GM21360 (cell line): Measurements from ENCODE around the gene ZNF668.
"Not testable (repeated sequence)": the region's sequence is repeated elsewhere in the genome, so short reads cannot be mapped to it uniquely, and the experiment has no call there.

ENCODE experiments used
- ATAC-seq: cut with Tn5 transposase; IDR thresholded peaks from one replicate; pipeline ENCODE4 v1.9.1; 2021; ENCODE audit warnings: mild to moderate bottlenecking, moderate library complexity; ENCODE audit not compliant: unreplicated experiment

Gene ZNF668

DNA sequence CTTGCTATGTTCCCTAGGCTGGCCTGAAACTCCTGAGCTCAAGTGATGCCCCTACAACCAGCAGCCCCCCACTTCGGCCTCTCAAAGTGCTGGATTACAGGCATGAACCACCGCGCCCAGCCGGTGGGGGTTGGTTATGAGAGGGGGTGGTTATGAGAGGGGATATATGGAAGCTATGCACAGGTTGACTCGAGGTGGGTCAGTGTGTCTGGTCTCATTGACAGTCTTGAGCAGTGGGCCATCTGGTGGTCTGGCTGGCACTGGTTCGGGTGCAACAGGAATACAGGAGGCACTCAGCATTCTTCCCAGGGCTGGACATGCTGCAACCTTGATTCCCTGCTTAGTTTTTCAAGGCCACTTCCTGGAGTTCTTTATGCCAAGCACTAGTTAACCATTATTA, 58.0 kb downstream of the ZNF668 start:
- ATAC-seq = no peak

DNA sequence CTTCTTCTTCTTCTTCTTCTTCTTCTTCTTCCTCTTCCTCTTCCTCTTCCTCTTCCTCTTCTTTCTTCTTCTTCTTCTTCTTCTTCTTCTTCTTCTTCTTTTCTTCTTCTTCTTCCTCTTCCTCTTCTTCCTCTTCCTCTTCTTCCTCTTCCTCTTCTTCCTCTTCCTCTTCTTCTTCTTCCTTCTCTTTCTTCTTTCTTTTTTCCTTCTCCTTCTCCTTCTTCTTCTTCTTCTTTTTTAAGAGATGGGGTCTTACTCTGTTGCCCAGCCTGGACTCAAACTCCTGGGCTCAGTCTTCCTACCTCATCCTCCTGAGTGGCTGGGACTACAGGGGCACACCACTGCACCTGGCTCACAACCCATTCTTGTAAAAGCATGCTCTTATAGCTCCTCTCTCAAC, 60.7 kb downstream of the ZNF668 start:
- not testable (repeated sequence) for ATAC-seq

DNA sequence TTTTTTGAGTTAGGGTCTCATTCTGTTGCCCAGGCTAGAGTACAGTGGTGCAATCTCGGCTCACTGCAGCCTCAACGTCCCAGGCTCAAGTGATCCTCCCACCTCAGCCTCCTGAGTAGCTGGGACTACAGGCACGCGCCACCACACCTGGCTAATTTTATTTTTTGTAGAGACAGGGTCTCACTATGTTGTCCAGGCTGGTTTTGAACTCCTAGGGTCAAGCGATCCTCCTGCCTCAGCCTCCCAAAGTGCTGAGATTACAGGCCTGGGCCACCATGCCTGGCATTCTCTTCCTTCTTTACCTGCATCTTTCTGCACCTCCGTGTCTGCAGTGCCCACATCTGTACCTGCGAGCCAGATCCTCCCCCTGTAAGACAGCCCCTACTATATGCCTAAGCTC, 62.2 kb downstream of the ZNF668 start:
- ATAC-seq = not testable (repeated sequence)
